Endodermal cell (in vitro differentiated cells): ENCODE data around the gene RBM26. TPM values are rescaled to one million over a fixed set of nuclear protein-coding genes. Genes with fewer than 3 reads are reported as not detected.

Experiments used
- DNase-seq: peaks from one replicate; pipeline ENCODE4 v3.0.0-alpha.2; 2017
- H3K27ac ChIP-seq: 2 replicates; pipeline ENCODE4 v1.5.1; 2013; ENCODE audit warnings: mild to moderate bottlenecking, low read depth, low read length, moderate library complexity
- H3K27me3 ChIP-seq: 2 replicates; pipeline ENCODE4 v1.6.1; 2013; ENCODE audit warnings: mild to moderate bottlenecking, low read length, moderate library complexity; ENCODE audit not compliant: insufficient read depth, control insufficient read depth, poor library complexity, severe bottlenecking
- H3K36me3 ChIP-seq: 2 replicates; pipeline ENCODE4 v1.7.0; 2013; ENCODE audit warnings: mild to moderate bottlenecking, low read length, moderate library complexity; ENCODE audit not compliant: control insufficient read depth, insufficient read depth
- H3K4me1 ChIP-seq: one replicate; pipeline ENCODE4 v1.7.0; 2013; ENCODE audit warnings: low read length; ENCODE audit not compliant: control insufficient read depth, insufficient read depth
- H3K4me3 ChIP-seq: 2 replicates; pipeline ENCODE4 v1.5.1; 2013; ENCODE audit warnings: mild to moderate bottlenecking, low read length, moderate library complexity
- H3K9ac ChIP-seq: 2 replicates; pipeline ENCODE4 v1.6.1; 2013; ENCODE audit warnings: mild to moderate bottlenecking, low read length, moderate library complexity; ENCODE audit not compliant: poor library complexity, severe bottlenecking; ENCODE audit errors: extremely low read depth
- H3K9me3 ChIP-seq: 2 replicates; pipeline ENCODE4 v1.6.1; 2013; ENCODE audit warnings: mild to moderate bottlenecking, low read length, moderate library complexity; ENCODE audit not compliant: control insufficient read depth
- H3K27ac Mint-ChIP-seq: 2 replicates; pipeline ENCODE4 v1.8.0; 2020; ENCODE audit warnings: mixed read lengths
- H3K27me3 Mint-ChIP-seq: 2 replicates; pipeline ENCODE4 v1.8.0; 2021; ENCODE audit warnings: mild to moderate bottlenecking, mixed read lengths; ENCODE audit not compliant: insufficient read depth
- H3K36me3 Mint-ChIP-seq: 2 replicates; pipeline ENCODE4 v1.8.0; 2020; ENCODE audit warnings: low read depth, mixed read lengths
- H3K4me1 Mint-ChIP-seq: 2 replicates; pipeline ENCODE4 v1.8.0; 2020; ENCODE audit warnings: mixed read lengths
- H3K4me3 Mint-ChIP-seq: 2 replicates; pipeline ENCODE4 v1.8.0; 2020; ENCODE audit warnings: mild to moderate bottlenecking, moderate library complexity, mixed read lengths
- H3K9me3 Mint-ChIP-seq: 2 replicates; pipeline ENCODE4 v1.8.0; 2020; ENCODE audit warnings: mild to moderate bottlenecking, mixed read lengths
- WGBS, 2 experiments: methylation state at CpG; one replicate each; pipeline versions ENCODE4 v1.1.5 to v1.1.7; 2013; ENCODE audit warnings: missing lambda C conversion rate in 2 of 2, mixed read lengths in 1 of 2; ENCODE audit not compliant: insufficient coverage in 1 of 2, insufficient read length in 1 of 2; 5-methylcytosine and 5-hydroxymethylcytosine counted together
- total RNA-seq, 2 donors: library from RNA; stranded (reverse); fragmentation: NEBNext Ultra II Directional in 1 of 2; extraction: Animal tissue kit (Norgen Biotek cat#: 25700) in 1 of 2; gene quantifications; 2 replicates in 1 of 2; 3 replicates in 1 of 2; pipeline ENCODE4 v1.2.1, GENCODE V29; 2021
- TF ChIP-seq, protein P1 (sequence below): fragments of 200-600 bp; sonication (generic); conservative IDR thresholded peaks from 2 replicates; pipeline ENCODE4 v1.5.0; 2021; ENCODE audit warnings: antibody characterized with exemption, mild to moderate bottlenecking

RBM26 gene
- total RNA-seq, 2 donors from 2014 or later, result 65.0 to 81.7 TPM

DNA sequence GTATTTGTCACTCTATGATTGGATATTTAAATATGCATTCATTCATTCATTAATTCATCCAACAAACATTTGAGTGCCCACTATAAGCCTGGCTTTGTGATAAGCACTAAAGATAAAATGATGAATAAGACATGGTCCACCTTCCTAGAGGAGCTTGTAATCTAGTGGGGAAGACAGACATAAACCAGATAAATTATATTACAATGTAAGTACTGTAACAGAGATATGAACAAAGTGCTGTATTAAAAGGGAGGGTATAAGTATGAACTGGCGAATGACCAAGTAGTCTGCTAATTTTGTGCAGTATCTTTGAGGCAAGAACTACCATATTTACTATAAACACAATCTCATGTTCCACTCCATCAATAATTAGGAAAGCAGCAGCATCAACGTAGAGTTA is 88.2 kb downstream of the RBM26 start:
- no peak for DNase-seq
- H3K9me3 ChIP-seq, result no peaks in the 10 kb centered on the region
- Mint-ChIP-seq H3K9me3 (no peaks in the 10 kb centered on the region), H3K36me3 (peaks cover 27% of the 10 kb centered on the region), H3K4me3 (no peak overlapping the region), H3K27ac (no peak overlapping the region), H3K4me1 (no peaks in the 10 kb centered on the region), H3K27me3 (no peaks in the 10 kb centered on the region)
- TF ChIP-seq, protein P1, sequence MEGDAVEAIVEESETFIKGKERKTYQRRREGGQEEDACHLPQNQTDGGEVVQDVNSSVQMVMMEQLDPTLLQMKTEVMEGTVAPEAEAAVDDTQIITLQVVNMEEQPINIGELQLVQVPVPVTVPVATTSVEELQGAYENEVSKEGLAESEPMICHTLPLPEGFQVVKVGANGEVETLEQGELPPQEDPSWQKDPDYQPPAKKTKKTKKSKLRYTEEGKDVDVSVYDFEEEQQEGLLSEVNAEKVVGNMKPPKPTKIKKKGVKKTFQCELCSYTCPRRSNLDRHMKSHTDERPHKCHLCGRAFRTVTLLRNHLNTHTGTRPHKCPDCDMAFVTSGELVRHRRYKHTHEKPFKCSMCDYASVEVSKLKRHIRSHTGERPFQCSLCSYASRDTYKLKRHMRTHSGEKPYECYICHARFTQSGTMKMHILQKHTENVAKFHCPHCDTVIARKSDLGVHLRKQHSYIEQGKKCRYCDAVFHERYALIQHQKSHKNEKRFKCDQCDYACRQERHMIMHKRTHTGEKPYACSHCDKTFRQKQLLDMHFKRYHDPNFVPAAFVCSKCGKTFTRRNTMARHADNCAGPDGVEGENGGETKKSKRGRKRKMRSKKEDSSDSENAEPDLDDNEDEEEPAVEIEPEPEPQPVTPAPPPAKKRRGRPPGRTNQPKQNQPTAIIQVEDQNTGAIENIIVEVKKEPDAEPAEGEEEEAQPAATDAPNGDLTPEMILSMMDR, result no peak
- H3K36me3 ChIP-seq, result peaks cover 65% of the 10 kb centered on the region
- 98 to 100% methylated on average over 1 to 2 of the region's 2 CpGs for WGBS, 2 experiments
- H3K9ac ChIP-seq, result no peak overlapping the region
- H3K27me3 ChIP-seq, result no peaks in the 10 kb centered on the region
- H3K4me1 ChIP-seq, result no peaks in the 10 kb centered on the region
- no peak overlapping the region for H3K4me3 ChIP-seq
- no peak overlapping the region for H3K27ac ChIP-seq

DNA sequence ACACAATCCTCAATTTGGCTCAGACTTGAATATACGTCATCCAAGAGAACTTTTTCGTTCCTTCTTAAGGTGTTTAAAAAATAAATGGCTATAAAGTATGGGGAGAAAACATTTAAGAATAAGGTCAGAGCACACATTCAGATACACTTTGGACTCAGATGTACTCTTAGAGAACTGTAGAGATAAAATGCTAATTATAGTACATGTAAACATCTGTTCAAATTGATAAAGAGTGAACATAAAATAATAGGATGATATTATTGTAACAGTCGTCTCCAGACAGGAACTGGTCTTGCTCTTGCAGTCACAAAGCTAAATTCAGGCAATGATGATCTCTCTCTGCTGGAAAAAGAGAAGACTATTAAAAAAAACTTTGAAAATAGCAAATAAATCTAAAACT is 91.4 kb downstream of the RBM26 start:
- no peak overlapping the region for H3K27ac Mint-ChIP-seq
- H3K9me3 ChIP-seq, result no peaks in the 10 kb centered on the region
- TF ChIP-seq, protein P1, result no peak
- no peaks in the 10 kb centered on the region for H3K9me3 Mint-ChIP-seq
- no peaks in the 10 kb centered on the region for H3K27me3 ChIP-seq
- peaks cover 3% of the 10 kb centered on the region for H3K4me1 Mint-ChIP-seq
- no peak for DNase-seq
- 91% methylated on average over 3 of the region's 3 CpGs; no CpG with 5 or more reads in 1 of the 2 experiments for WGBS, 2 experiments
- no peaks in the 10 kb centered on the region for H3K4me1 ChIP-seq
- H3K4me3 Mint-ChIP-seq, result no peak overlapping the region
- H3K36me3 Mint-ChIP-seq, result peaks cover 17% of the 10 kb centered on the region
- no peak overlapping the region for H3K27ac ChIP-seq
- peaks cover 40% of the 10 kb centered on the region for H3K36me3 ChIP-seq
- no peak overlapping the region for H3K4me3 ChIP-seq
- no peaks in the 10 kb centered on the region for H3K27me3 Mint-ChIP-seq
- no peak overlapping the region for H3K9ac ChIP-seq

GRCh38 chr13:79312340-79312855 is 93.7 kb downstream of the RBM26 start:
- Histone ChIP-seq H3K4me1 (no peaks in the 10 kb centered on the region), H3K9me3 (no peaks in the 10 kb centered on the region), H3K27me3 (no peaks in the 10 kb centered on the region), H3K27ac (no peak overlapping the region), H3K36me3 (peaks cover 19% of the 10 kb centered on the region), H3K4me3 (no peak overlapping the region), H3K9ac (no peak overlapping the region)
- H3K27me3 Mint-ChIP-seq, result no peaks in the 10 kb centered on the region
- TF ChIP-seq, protein P1, result no peak
- peaks cover 8% of the 10 kb centered on the region for H3K4me1 Mint-ChIP-seq
- 44% methylated on average over 2 of the region's 2 CpGs; no CpG with 5 or more reads in 1 of the 2 experiments for WGBS, 2 experiments
- no peaks in the 10 kb centered on the region for H3K9me3 Mint-ChIP-seq
- H3K4me3 Mint-ChIP-seq, result no peak overlapping the region
- H3K27ac Mint-ChIP-seq, result peak overlapping the region; percentile 67
- peaks cover 6% of the 10 kb centered on the region for H3K36me3 Mint-ChIP-seq
- DNase-seq, result no peak
